PC-3 (cell line): ENCODE data around the gene SCART1. TPM values are rescaled to one million over a fixed set of nuclear protein-coding genes. Genes with fewer than 3 reads are reported as not detected.

Source experiments
- ATAC-seq: fragments of 200-7000 bp; cut with Tn5 transposase; 2 replicates; pipeline ENCODE4 v1.9.1; 2020; ENCODE audit warnings: mild to moderate bottlenecking, moderate library complexity
- BruUV-seq: library from RNA; stranded (reverse); fragments of 400-500 nt; replicated peaks from 2 replicates; lab custom pipeline; 2021; lab: Mats Ljungman, UMichigan
- CTCF ChIA-PET: fragments of 300-600 bp; sonication (Branson Sonifier 250); formaldehyde crosslinking; loops from one replicate; lab custom pipeline; 2022; ENCODE audit warnings: antibody characterized with exemption; lab: Charles Lee
- POLR2A ChIA-PET: fragments of 300-600 bp; sonication (Branson Sonifier 250); formaldehyde crosslinking; loops from one replicate; lab custom pipeline; 2022; ENCODE audit warnings: antibody characterized with exemption; ENCODE audit not compliant: unreplicated experiment; lab: Charles Lee
- DNase-seq: peaks from one replicate; pipeline ENCODE4 v3.0.0-alpha.2; 2015
- H2AFZ ChIP-seq: fragments of 300-600 bp; sonication (generic); 2 replicates; pipeline ENCODE4 v1.6.0; 2016; ENCODE audit warnings: antibody characterized with exemption, low read length
- H3F3A ChIP-seq: fragments of 300-600 bp; sonication (generic); one replicate; pipeline ENCODE4 v1.6.0; 2017; ENCODE audit warnings: antibody characterized with exemption, low read length, control low read depth, mild to moderate bottlenecking; ENCODE audit not compliant: unreplicated experiment
- H3K27ac ChIP-seq: fragments of 300-600 bp; sonication (generic); 2 replicates; pipeline ENCODE4 v1.5.1; 2016; ENCODE audit warnings: mild to moderate bottlenecking, low read length
- H3K27me3 ChIP-seq: fragments of 300-600 bp; sonication (generic); 2 replicates; pipeline ENCODE4 v1.6.1; 2016; ENCODE audit warnings: low read length, mixed read lengths
- H3K36me3 ChIP-seq: fragments of 300-600 bp; sonication (generic); 2 replicates; pipeline ENCODE4 v1.6.1; 2016; ENCODE audit warnings: low read depth, mixed run types, low read length, mixed read lengths
- H3K4me1 ChIP-seq: fragments of 300-600 bp; sonication (generic); 2 replicates; pipeline ENCODE4 v1.5.1; 2016; ENCODE audit warnings: low read length; ENCODE audit not compliant: insufficient read depth
- H3K4me2 ChIP-seq: fragments of 300-600 bp; sonication (generic); 2 replicates; pipeline ENCODE4 v1.6.0; 2016; ENCODE audit warnings: low read length
- H3K4me3 ChIP-seq: fragments of 300-600 bp; sonication (generic); 2 replicates; pipeline ENCODE4 v1.5.1; 2016; ENCODE audit warnings: mild to moderate bottlenecking, low read length, mixed read lengths
- H3K79me2 ChIP-seq: fragments of 300-600 bp; sonication (generic); 2 replicates; pipeline ENCODE4 v1.6.1; 2017; ENCODE audit warnings: low read length, mixed read lengths
- H3K9ac ChIP-seq: fragments of 300-600 bp; sonication (generic); 2 replicates; pipeline ENCODE4 v1.6.0; 2016; ENCODE audit warnings: mild to moderate bottlenecking, low read length
- H3K9me2 ChIP-seq: fragments of 300-600 bp; sonication (generic); replicated peaks from 2 replicates; pipeline ENCODE4 v1.6.1; 2016; ENCODE audit warnings: mixed run types, low read length, mixed read lengths
- H3K9me3 ChIP-seq: fragments of 300-600 bp; sonication (generic); 2 replicates; pipeline ENCODE4 v1.6.1; 2016; ENCODE audit warnings: low read length, mixed read lengths
- H4K20me1 ChIP-seq: fragments of 300-600 bp; sonication (generic); 2 replicates; pipeline ENCODE4 v1.6.1; 2016; ENCODE audit warnings: low read length, mixed read lengths
- CTCF ChIP-seq: fragments of 300-600 bp; sonication (generic); conservative IDR thresholded peaks from 2 replicates; pipeline ENCODE4 v1.5.1; 2017; ENCODE audit warnings: antibody characterized with exemption, low read depth, mild to moderate bottlenecking, low read length
- EZH2 ChIP-seq: fragments of 300-600 bp; sonication (generic); IDR thresholded peaks from one replicate; pipeline ENCODE4 v1.6.1; 2017; ENCODE audit warnings: antibody characterized with exemption, mild to moderate bottlenecking, low read length; ENCODE audit not compliant: unreplicated experiment
- EZH2phosphoT487 ChIP-seq: fragments of 300-600 bp; sonication (generic); IDR thresholded peaks from 2 replicates; pipeline ENCODE4 v1.6.1; 2018; ENCODE audit warnings: mild to moderate bottlenecking, antibody characterized with exemption, low read length, borderline replicate concordance
- intact Hi-C: fragments of 100-400 bp; cut with micrococcal nuclease; formaldehyde crosslinking; loops from 2 replicates; pipeline ENCODE4 v1.9.0; 2023
- total RNA-seq: library from RNA; depleted of rRNA; stranded (reverse); fragments of >200 nt; gene quantifications from 2 replicates; pipeline ENCODE4 v1.2.3, GENCODE V29; 2014

Gene SCART1
- total RNA-seq, 1 experiment from 2014 or later = 2.4 TPM

DNA sequence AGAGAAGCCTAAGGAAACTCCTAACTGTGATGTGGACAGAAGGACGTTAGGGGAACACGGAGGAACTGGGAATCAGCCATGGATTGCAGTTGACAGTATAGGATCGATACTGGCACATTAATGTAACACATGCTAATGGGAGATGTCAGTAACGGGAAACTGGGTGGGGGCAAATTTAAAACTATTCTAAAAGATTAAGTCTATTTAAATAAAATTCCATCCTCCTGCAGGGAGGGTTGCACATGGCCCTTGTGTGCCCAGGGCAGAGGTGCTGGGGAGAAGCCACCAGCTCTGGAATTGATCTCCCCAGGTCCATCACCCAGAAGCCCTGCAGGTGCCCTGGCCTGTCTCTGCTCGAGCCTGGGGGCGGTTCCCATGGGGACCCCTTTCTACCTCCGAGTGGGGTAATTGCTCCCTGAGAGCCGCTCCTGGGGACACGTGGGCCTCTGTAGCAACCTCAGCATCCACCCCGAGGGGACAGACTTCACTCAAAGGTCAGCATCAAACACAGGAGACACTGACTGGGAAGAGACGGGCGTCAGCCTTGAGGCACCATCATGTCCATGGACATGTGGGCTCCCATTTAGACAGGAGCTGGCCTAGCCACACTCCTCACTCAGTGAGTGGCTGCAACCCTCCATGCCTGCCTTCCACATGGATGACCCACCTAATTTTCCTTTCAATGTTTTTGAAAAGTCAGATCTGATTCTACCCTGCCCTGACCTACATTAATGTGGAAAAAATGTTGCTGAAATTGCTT, 21.1 kb downstream of the SCART1 start:
- no peaks in the 10 kb centered on the region for H3K9me2 ChIP-seq
- H3K4me3 ChIP-seq = no peak overlapping the region
- no peaks in the 10 kb centered on the region for H3K36me3 ChIP-seq
- H2AFZ ChIP-seq = no peak overlapping the region
- TF ChIP-seq EZH2 (no peak), EZH2phosphoT487 (no peak), CTCF (no peak)
- no peaks in the 10 kb centered on the region for H3K9me3 ChIP-seq
- intact Hi-C loops = no loop called here
- no peaks in the 10 kb centered on the region for H4K20me1 ChIP-seq
- no peaks in the 10 kb centered on the region for H3K79me2 ChIP-seq
- H3K27ac ChIP-seq = no peak overlapping the region
- no peak overlapping the region for H3K4me2 ChIP-seq
- CTCF ChIA-PET = no interaction called here
- H3K27me3 ChIP-seq = 0 out of 2 replicates have a peak, but pooled peaks cover 9% of the 10 kb centered on the region
- ATAC-seq (no peak), DNase-seq (no peak)
- POLR2A ChIA-PET = no interaction called here
- no peaks in the 10 kb centered on the region for H3K4me1 ChIP-seq
- H3K9ac ChIP-seq = no peak overlapping the region
- H3F3A ChIP-seq = no peaks in the 10 kb centered on the region
- BruUV-seq = no TSS peak

- Histone ChIP-seq H3K9me3 (no peaks in the 10 kb centered on the region), H3K9me2 (no peaks in the 10 kb centered on the region), H3K36me3 (no peaks in the 10 kb centered on the region), H2AFZ (no peak overlapping the region), H3K27ac (no peak overlapping the region), H3K79me2 (no peaks in the 10 kb centered on the region), H4K20me1 (no peaks in the 10 kb centered on the region), H3K9ac (no peak overlapping the region), H3K4me2 (no peak overlapping the region), H3K4me1 (no peaks in the 10 kb centered on the region), H3F3A (no peaks in the 10 kb centered on the region), H3K4me3 (no peak overlapping the region), H3K27me3 (0 out of 2 replicates have a peak, but pooled peaks cover 9% of the 10 kb centered on the region)
- ChIA-PET CTCF (no interaction called here), POLR2A (no interaction called here)
- intact Hi-C loops = no loop called here
- no peak for ATAC-seq
- DNase-seq = no peak
- no TSS peak for BruUV-seq
- no peak for TF ChIP-seq EZH2phosphoT487
- no peak for TF ChIP-seq CTCF
- TF ChIP-seq EZH2 = no peak
Measured at GRCh38 chr10:133475425-133475734, 21.6 kb downstream of the SCART1 start.

DNA sequence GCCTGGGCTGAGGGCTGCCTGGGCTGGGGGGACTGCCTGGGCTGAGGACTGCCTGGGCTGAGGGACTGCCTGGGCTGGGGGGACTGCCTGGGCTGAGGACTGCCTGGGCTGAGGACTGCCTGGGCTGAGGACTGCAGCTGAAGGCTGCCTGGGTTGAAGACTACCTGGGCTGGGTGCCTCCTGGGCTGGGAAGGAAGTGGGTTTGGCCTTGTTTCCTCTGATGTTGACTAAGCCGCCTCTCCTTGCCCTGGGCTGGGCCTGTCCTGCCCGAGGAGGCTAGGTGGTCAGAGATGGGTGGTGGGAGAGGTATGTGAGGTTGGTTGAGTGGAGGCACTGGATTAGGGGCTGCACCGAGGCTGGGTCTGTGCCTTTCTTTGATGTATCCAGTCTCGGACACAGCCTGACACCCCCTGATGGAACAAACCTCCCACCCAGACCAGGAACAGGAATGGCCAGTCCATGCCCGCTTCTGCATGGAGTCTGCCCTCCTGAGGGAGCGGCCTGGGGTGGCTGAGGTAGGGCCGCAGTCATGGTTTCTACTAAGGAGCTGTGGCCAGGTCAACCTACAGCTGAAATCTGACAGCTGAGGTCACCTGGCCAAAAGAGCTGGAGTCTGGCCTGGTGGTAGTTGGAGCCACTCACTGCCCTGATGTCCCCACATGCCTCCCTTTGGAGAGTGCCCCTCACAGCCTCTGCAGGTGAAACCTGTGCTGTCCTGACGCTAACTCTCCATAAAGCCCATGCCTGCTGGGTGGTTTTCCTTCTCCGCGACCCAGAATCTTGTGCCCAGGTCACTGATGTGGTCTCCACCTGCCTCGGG, 22.3 kb downstream of the SCART1 start:
- TF ChIP-seq EZH2 = no peak
- TF ChIP-seq CTCF = no peak
- TF ChIP-seq EZH2phosphoT487 = no peak
- H4K20me1 ChIP-seq = no peaks in the 10 kb centered on the region
- H3K9me3 ChIP-seq = no peaks in the 10 kb centered on the region
- no peak overlapping the region for H3K4me3 ChIP-seq
- no TSS peak for BruUV-seq
- intact Hi-C loops = no loop called here
- no peak overlapping the region for H2AFZ ChIP-seq
- no peaks in the 10 kb centered on the region for H3K4me1 ChIP-seq
- H3K9ac ChIP-seq = no peak overlapping the region
- DNase-seq (peak; percentile 37), ATAC-seq (peak; percentile 76)
- H3K79me2 ChIP-seq = no peaks in the 10 kb centered on the region
- H3K4me2 ChIP-seq = no peak overlapping the region
- no peaks in the 10 kb centered on the region for H3K9me2 ChIP-seq
- no peak overlapping the region for H3K27ac ChIP-seq
- no peaks in the 10 kb centered on the region for H3K36me3 ChIP-seq
- POLR2A ChIA-PET = no interaction called here
- CTCF ChIA-PET = no interaction called here
- H3K27me3 ChIP-seq = 0 out of 2 replicates have a peak, but pooled peaks cover 9% of the 10 kb centered on the region
- H3F3A ChIP-seq = no peaks in the 10 kb centered on the region
